Natural killer cell (primary cell): Measurements from ENCODE around the gene PIRT. TPM values are rescaled to one million over a fixed set of nuclear protein-coding genes. Genes with fewer than 3 reads are reported as not detected.

Experiments used
- ATAC-seq, 3 donors: fragments of 150-1000 bp in 2 of 3; fragments of 200-7000 bp in 1 of 3; cut with Tn5 transposase; 1 replicate in 1 of 3; 2 replicates in 2 of 3; pipeline ENCODE4 v1.10.0; 2021; ENCODE audit warnings: mild to moderate bottlenecking in 2 of 3, moderate library complexity in 2 of 3
- DNase-seq, 2 donors: peaks; one replicate each; pipeline versions ENCODE4 v3.0.0 to v3.0.0-alpha.2; 2013 to 2021; ENCODE audit warnings: mixed read lengths in 1 of 2
- H3K27ac ChIP-seq: one replicate; pipeline ENCODE4 v1.5.1; 2013; ENCODE audit warnings: mild to moderate bottlenecking, low read length
- H3K27me3 ChIP-seq: one replicate; pipeline ENCODE4 v1.6.1; 2013; ENCODE audit warnings: low read length; ENCODE audit not compliant: control insufficient read depth, insufficient read depth
- H3K36me3 ChIP-seq: one replicate; pipeline ENCODE4 v1.6.1; 2013; ENCODE audit warnings: low read length; ENCODE audit not compliant: control insufficient read depth, insufficient read depth
- H3K4me1 ChIP-seq: one replicate; pipeline ENCODE4 v1.6.1; 2013; ENCODE audit warnings: low read length; ENCODE audit not compliant: control insufficient read depth, insufficient read depth
- H3K4me3 ChIP-seq: one replicate; pipeline ENCODE4 v1.5.1; 2013; ENCODE audit warnings: low read length
- H3K9me3 ChIP-seq: one replicate; pipeline ENCODE4 v1.6.1; 2013; ENCODE audit warnings: low read length; ENCODE audit not compliant: control insufficient read depth, insufficient read depth
- H3K27ac Mint-ChIP-seq, 2 donors: one replicate each; pipeline ENCODE4 v1.8.0; 2022; ENCODE audit warnings: mild to moderate bottlenecking in 2 of 2, mixed read lengths in 2 of 2, moderate library complexity in 1 of 2
- H3K27me3 Mint-ChIP-seq, 2 donors: one replicate each; pipeline ENCODE4 v1.8.0; 2022; ENCODE audit warnings: low read depth in 2 of 2, mixed read lengths in 2 of 2
- H3K36me3 Mint-ChIP-seq: one replicate; pipeline ENCODE4 v1.8.0; 2022; ENCODE audit warnings: mixed read lengths
- H3K4me1 Mint-ChIP-seq, 2 donors: one replicate each; pipeline ENCODE4 v1.8.0; 2022; ENCODE audit warnings: mixed read lengths in 2 of 2
- H3K4me3 Mint-ChIP-seq: one replicate; pipeline ENCODE4 v1.8.0; 2022; ENCODE audit warnings: mild to moderate bottlenecking, moderate library complexity, mixed read lengths
- H3K9me3 Mint-ChIP-seq, 2 donors: one replicate each; pipeline ENCODE4 v1.8.0; 2022; ENCODE audit warnings: mixed read lengths in 2 of 2
- WGBS: methylation state at CpG from one replicate; pipeline ENCODE4 v1.1.7; 2013; ENCODE audit warnings: missing lambda C conversion rate; ENCODE audit not compliant: insufficient coverage; 5-methylcytosine and 5-hydroxymethylcytosine counted together
- intact Hi-C: fragments of 100-400 bp; cut with micrococcal nuclease; formaldehyde crosslinking; loops from one replicate; pipeline ENCODE4 v1.14.2; 2022
- total RNA-seq, 4 donors: library from RNA; stranded (reverse); fragments of 120-200 nt in 1 of 4; gene quantifications; one replicate each; pipeline versions ENCODE4 v1.2.3 to v1.2.4, GENCODE V29; 2013 to 2022
- TF ChIP-seq, protein P1 (sequence below): fragments of 200-600 bp; IDR thresholded peaks from one replicate; pipeline ENCODE4 v1.8.0; 2022; ENCODE audit warnings: antibody characterized with exemption

Gene PIRT
- total RNA-seq, 3 donors from 2014 or later (not counting 1 experiment from before 2014, with no cell fraction given) = not detected

DNA sequence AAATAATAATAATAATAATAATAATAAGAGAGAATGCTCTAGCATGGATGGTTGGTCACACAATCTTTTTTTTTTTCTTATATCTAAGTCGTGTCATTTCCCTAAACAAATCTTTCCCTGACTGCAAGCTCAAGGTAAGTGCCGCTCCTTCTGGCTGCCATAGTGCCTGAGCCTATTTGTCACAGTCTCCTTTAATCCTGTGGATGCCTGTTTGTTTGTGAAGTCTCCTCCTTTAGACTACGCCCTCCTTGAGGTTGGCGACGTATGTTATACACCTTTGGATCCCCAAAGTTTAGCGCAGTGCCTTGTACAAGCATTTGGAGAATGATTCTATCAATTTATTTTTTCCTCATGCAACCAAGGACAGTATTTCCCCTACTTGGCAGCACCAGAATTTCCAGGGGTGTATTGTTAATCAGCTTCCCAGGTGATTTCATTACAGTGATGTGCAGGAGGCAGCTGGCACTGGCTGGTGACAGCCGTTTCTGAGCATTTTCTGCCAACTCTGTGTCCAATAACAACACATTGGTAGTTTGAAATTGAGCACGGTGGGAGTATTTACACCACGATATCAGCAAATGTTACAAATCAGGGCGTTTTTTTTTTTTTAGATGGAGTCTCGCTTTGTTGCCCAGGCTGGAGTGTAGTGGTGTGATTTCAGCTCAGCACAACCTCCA, 60.6 kb downstream of the PIRT start:
- Histone ChIP-seq H3K27me3 (no peaks in the 10 kb centered on the region), H3K9me3 (peaks cover 3% of the 10 kb centered on the region), H3K4me1 (no peaks in the 10 kb centered on the region), H3K36me3 (no peaks in the 10 kb centered on the region), H3K4me3 (no peak overlapping the region), H3K27ac (no peak overlapping the region)
- 90% methylated on average over 9 of the region's 11 CpGs for WGBS
- DNase-seq = no peak
- no peak overlapping the region for H3K4me3 Mint-ChIP-seq
- no peak overlapping the region for H3K27ac Mint-ChIP-seq
- H3K9me3 Mint-ChIP-seq = no peaks in the 10 kb centered on the region
- peaks cover 0 to 5% of the 10 kb centered on the region in 2 donors for H3K27me3 Mint-ChIP-seq
- no peaks in the 10 kb centered on the region for H3K36me3 Mint-ChIP-seq
- no peaks in the 10 kb centered on the region for H3K4me1 Mint-ChIP-seq
- intact Hi-C loops = no loop called here
- TF ChIP-seq, protein P1, sequence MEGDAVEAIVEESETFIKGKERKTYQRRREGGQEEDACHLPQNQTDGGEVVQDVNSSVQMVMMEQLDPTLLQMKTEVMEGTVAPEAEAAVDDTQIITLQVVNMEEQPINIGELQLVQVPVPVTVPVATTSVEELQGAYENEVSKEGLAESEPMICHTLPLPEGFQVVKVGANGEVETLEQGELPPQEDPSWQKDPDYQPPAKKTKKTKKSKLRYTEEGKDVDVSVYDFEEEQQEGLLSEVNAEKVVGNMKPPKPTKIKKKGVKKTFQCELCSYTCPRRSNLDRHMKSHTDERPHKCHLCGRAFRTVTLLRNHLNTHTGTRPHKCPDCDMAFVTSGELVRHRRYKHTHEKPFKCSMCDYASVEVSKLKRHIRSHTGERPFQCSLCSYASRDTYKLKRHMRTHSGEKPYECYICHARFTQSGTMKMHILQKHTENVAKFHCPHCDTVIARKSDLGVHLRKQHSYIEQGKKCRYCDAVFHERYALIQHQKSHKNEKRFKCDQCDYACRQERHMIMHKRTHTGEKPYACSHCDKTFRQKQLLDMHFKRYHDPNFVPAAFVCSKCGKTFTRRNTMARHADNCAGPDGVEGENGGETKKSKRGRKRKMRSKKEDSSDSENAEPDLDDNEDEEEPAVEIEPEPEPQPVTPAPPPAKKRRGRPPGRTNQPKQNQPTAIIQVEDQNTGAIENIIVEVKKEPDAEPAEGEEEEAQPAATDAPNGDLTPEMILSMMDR = no peak
- no peak for ATAC-seq

DNA sequence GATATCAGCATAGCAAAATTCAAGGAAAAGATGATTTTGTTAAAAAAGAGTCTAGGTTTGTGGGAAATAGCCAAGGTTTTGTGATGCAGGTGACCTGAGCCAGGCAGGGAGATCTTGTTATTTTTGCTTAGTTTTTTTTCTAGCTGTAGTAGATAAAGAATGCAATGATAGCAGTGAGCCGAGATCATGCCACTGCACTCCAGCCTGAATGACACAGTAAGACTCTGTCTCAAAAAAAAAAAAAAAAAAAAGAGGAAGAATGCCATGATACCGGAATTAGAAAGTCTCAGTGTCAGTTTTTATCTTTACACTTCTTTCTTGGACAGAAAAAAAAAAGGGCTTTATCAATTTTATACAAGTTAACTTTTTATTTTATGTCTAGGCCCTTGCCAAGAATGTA, 61.5 kb downstream of the PIRT start:
- no peak overlapping the region for H3K4me3 Mint-ChIP-seq
- no peak overlapping the region for H3K27ac Mint-ChIP-seq
- H3K36me3 Mint-ChIP-seq = no peaks in the 10 kb centered on the region
- Histone ChIP-seq H3K9me3 (peaks cover 5% of the 10 kb centered on the region), H3K4me1 (no peaks in the 10 kb centered on the region), H3K36me3 (no peaks in the 10 kb centered on the region), H3K27ac (no peak overlapping the region), H3K27me3 (no peaks in the 10 kb centered on the region), H3K4me3 (no peak overlapping the region)
- no peaks in the 10 kb centered on the region for H3K4me1 Mint-ChIP-seq
- no peak for ATAC-seq
- H3K27me3 Mint-ChIP-seq = peaks cover 0 to 5% of the 10 kb centered on the region in 2 donors
- TF ChIP-seq, protein P1 = no peak
- no peak for DNase-seq
- intact Hi-C loops = no loop called here
- WGBS = 43% methylated on average over 1 of the region's 2 CpGs
- H3K9me3 Mint-ChIP-seq = no peaks in the 10 kb centered on the region

DNA sequence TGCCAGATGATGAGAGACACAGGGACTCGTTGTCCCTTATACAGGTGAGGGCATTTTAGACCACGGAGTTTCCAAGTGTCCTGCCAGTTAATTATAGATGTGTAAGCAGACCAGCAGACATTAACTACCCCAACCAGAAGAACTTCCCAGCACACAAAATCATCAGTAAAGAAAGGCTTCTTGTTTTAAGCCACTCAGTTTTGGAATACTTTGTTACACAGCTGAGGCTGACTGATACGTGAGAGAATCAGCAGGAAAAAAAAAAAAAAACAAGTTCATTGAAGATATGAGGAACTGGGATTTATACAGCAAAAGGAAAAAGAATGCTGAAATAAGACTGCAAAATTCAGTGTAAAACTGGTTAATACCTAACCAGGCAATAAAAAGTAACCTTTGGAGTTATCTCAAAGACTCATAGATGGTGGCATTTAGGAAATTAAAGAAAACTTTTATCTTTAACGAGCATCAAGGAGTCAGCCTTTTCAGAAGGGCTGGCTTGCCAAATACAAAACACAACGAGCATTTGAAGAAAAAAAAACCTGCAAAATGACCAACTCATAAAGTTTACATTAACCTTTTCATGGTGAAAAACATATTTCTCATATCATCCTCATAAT, 62.0 kb downstream of the PIRT start:
- TF ChIP-seq, protein P1 = no peak
- no peaks in the 10 kb centered on the region for H3K36me3 ChIP-seq
- Mint-ChIP-seq H3K27me3 (peaks cover 0 to 5% of the 10 kb centered on the region in 2 donors), H3K27ac (no peak overlapping the region), H3K36me3 (no peaks in the 10 kb centered on the region), H3K4me3 (no peak overlapping the region), H3K4me1 (no peaks in the 10 kb centered on the region), H3K9me3 (no peaks in the 10 kb centered on the region)
- H3K9me3 ChIP-seq = peaks cover 5% of the 10 kb centered on the region
- ATAC-seq = no peak
- intact Hi-C loops = no loop called here
- DNase-seq = no peak
- H3K27ac ChIP-seq = no peak overlapping the region
- H3K4me3 ChIP-seq = no peak overlapping the region
- no peaks in the 10 kb centered on the region for H3K27me3 ChIP-seq
- WGBS = 56% methylated on average over 4 of the region's 5 CpGs
- no peaks in the 10 kb centered on the region for H3K4me1 ChIP-seq
